GM12873 (cell line): ENCODE results near the gene RAB27B.

Experiments
- CTCF ChIP-seq: IDR thresholded peaks from 2 replicates; pipeline ENCODE4 v1.5.1; 2012; ENCODE audit warnings: low read depth, mild to moderate bottlenecking, moderate library complexity, low read length, control low read depth; ENCODE audit not compliant: insufficient read depth; ENCODE audit errors: missing control alignments

RAB27B gene

GRCh38 chr18:54828281-54828881 is at the start of gene RAB27B:
Gene RAB27B, plus strand, starts transcription at chr18:54828477. Its CDS starts 49,109 bp downstream, at chr18:54877586.
- TF ChIP-seq CTCF, result no peak

- no peak for TF ChIP-seq CTCF
These were observed 47.9 kb upstream of the RAB27B start for GRCh38 chr18:54780285-54780861.

- TF ChIP-seq CTCF, result no peak
These were observed 47.3 kb upstream of the RAB27B start for GRCh38 chr18:54780970-54781369.

GRCh38 chr18:54783139-54783538 is 45.1 kb upstream of the RAB27B start:
- no peak for TF ChIP-seq CTCF

- TF ChIP-seq CTCF, result no peak
These were observed 42.1 kb upstream of the RAB27B start for GRCh38 chr18:54786206-54786605.

GRCh38 chr18:54787121-54787520 is 41.2 kb upstream of the RAB27B start:
- no peak for TF ChIP-seq CTCF

- TF ChIP-seq CTCF, result no peak
These were observed 40.7 kb upstream of the RAB27B start for GRCh38 chr18:54787616-54788015.
